GM18499 (cell line): Measurements from ENCODE around the gene SDS.

Experiments used
- ATAC-seq: cut with Tn5 transposase; IDR thresholded peaks from one replicate; pipeline ENCODE4 v1.9.1; 2021; ENCODE audit warnings: moderate number of reproducible peaks; ENCODE audit not compliant: insufficient read depth, unreplicated experiment

SDS gene

DNA sequence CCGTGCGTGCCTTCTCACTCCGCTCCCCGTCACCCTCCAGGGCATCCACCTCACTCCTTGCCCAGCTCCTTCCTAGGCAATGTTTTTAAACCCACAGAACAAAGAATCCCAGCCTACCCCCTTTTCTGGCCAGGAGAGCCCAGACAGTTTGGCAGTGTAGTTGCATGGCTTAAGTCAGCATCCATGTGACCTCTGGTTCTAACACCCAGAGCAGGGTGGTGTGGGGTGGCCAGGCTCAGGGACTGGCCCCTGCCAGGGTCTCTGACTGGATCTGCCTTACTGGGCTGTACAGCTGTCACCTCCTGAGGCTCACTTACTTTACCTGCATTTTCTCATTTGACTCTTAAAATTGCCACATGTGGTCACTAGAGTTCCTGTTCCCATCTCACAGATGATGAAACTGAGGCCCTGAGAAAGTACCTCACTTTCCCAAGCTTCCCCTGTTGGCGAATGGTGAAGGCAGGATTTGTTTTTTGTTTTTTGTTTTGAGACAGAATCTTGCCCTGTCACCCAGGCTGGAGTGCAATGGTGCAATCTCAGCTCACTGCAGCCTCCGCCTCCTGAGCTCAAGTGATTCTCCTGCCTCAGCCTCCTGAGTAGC is 18.3 kb downstream of the SDS start:
- no peak for ATAC-seq

DNA sequence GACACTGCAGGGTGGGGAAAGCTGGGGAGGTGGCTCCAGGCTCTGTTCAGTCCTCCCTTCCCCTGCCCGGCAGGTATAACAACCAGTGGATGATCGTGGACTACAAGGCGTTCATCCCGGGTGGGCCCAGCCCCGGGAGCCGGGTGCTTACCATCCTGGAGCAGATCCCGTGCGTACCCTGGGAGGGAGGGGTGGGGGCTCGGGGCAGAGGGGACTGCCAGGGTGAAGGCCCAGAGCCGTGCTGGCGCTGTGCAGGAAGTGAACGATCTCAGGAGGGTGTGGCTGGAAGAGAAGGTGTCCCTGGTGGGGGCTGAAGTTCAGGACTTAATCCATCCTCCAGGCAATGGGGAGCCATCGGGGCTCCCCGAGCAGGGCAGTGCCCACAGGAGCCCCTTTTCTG is 18.9 kb downstream of the SDS start:
- no peak for ATAC-seq

DNA sequence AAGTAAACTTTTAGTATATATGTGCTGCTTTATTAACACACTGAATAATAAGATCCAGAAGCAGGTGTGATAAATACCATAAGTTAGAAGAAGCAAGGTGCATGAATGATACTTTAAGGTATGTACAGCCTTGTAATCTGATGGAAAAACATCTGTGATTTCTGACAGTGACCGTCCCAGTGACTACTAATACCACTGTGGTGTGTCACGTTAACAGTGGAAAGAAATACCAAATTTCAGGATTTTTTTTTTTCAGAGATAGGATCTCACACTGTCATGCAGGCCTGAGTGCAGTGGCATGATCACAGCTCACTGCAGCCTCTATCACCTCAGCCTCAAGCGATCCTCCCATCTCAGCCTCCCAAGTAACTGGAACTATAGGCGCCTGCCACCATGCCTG is 21.5 kb downstream of the SDS start:
- no peak for ATAC-seq

DNA sequence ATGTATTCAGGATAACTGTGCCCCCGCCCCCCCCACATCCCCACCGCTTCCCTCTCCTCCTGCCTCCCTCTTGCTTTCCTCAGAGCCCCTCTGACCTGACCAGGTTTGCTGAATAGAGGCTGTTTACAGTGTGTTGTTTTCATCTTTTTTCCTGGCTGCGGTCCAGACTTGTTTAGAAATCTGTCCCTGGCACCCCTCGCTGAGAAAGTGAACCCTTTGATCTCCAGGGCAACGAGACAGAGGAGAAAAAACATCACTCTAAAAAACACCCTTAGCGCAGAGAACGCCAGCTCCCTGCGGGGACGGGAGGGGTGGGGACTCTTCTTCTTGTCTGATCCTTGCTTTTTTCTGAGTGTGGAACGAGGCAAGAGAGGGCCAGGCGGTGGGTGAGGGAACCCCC is 22.5 kb downstream of the SDS start:
- ATAC-seq: no peak

DNA sequence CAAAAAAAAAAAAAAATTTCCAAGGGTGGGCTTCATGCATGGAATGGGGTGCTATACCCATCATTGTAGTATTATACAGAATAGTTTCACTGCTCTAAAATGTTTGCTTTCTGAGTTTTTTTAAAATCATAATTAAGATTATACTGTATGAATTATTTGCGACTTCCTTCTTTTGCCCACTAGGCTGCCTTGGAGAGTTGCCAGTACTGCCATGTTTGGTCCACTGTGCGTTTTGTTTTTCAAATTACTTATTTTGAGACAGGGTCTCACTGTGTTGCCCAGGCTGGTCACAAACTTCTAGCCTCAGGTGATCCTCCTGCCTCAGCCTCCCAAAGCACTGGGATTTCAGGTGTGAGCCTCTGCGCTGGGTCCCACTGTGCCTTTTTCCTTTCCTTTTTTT is 25.4 kb downstream of the SDS start:
- ATAC-seq: no peak

DNA sequence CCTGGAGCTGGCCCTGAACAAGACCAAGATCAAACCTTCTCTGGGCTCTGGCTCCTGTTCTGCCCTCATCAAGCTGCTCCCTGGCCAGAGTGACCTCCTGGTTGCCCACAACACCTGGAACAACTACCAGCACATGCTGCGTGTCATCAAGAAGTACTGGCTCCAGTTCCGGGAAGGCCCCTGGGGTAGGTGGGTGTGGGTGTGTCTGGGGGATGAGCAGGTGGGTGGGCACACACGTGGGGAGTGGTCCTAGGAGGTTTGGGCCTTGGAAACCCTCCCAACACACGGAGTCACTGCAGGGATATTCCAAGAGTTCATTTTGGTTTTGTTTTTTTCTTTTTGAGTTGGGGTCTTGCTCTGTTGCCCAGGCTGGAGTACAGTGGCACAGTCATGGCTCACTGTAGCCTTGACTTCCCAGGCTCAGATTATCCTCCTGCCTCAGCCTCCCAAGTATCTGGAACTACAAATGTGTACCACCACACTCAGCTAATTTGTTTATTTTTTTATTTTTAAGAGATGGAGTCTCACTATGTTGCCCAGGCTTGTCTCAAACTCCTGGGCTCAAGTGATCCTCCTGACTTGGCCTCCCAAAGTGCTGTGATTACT is 28.8 kb downstream of the SDS start:
- no peak for ATAC-seq

DNA sequence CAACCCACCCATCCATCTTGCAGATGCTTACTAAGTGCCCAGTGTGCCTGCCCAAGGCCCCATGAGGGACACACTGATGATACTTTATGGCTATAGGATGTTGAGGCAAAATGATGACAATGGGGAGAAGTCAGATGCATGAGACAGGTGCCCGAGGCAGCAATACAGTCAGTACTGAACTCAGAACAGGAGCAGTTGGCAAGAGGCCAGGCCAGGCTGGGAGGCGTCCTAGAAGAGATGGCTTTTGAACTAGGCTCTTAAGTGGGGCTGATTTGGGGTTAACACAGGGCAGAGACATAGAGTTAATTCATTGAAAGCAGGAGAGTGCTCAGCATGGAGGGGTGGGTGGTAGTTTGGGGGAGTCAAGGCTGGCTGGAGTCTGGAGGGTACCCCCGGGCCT is 29.7 kb downstream of the SDS start:
- no peak for ATAC-seq

DNA sequence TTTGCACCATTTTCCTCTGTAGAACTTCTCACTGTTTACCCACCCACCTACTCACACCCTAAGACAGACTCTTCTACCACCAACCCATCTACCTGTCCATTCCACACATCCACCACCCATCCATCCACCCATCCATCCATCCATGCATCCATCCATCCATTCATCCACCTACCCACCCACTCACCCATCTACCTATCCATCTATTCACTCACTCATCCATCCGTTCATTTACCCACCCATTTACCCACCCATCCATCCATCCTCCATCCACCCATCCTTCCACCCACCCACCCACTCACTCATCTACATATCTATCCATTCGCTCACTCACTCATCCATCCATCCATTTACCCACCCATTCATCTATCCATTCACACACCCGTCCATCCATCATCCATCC is 30.2 kb downstream of the SDS start:
- ATAC-seq: no peak

DNA sequence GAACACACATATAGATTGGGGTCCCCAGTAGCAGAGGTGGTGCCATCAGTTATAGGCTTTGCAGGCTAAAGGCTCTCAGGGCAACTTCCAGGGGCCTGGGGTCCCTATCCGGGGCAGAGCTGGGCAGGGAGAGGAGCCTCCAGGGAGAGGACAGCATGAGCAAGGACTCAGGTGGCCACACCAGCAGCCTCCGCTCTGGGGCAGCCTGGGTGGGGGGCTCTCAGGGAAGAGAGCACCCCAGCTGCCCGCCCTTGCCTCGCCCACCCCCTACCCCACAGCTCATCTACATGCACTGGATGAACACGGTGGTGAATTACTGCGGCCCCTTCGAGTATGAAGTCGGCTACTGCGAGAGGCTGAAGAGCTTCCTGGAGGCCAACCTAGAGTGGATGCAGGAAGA is 31.3 kb downstream of the SDS start:
- ATAC-seq: no peak

DNA sequence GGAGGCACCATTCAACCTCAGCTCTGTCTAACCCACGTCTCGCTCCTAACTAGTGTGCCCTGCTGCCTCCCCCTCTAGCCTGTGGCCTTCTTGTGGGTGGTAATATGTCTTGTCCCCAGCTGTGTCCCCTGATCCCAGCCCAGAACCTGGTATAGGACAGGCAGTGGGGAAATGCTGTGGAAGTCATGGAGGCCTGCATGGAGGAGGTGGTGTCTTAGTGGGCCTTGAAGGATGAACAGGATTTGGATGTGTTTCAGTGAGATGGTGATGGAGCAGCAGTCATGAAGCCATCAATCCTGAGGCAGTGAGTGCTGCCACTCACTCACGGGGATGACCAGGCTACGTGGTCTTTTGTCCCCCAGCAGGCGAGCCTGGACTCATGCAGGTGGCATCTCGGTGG is 31.9 kb downstream of the SDS start:
- no peak for ATAC-seq

DNA sequence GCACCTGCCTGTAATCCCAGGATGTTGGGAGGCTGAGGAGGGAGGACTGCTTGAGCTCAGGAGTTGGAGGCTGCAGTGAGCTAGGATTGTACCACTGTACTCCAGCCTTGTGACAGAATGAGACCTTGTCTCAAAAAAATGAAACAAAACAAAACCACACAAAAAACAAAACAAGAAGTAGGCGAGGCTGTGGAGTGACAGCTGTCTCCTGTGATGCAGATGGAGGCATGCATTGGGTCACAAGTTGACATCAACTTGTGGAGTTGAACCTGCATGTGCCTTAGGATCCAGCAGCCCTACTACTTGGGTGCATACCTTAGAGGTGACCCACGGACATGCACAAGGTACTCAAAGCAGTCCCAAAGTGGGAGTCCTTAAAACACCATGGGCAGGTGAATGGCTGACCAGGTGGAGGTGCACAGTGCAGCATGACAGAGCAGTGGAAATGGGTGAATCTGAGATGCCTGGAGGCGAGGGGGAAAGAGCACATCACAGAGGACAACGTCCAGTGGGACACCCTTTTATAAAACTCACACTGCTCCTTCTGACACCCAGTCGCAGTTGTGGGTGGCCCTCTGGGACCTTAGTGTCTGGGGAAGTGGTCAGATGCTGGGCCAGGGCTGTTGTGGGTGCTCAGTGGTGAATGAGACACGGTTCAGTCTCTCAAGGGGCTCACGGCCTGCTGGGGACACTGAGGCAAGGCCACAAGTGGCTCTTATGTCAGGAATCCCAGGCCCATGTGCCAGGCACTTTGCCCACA is 32.6 kb downstream of the SDS start:
- no peak for ATAC-seq

DNA sequence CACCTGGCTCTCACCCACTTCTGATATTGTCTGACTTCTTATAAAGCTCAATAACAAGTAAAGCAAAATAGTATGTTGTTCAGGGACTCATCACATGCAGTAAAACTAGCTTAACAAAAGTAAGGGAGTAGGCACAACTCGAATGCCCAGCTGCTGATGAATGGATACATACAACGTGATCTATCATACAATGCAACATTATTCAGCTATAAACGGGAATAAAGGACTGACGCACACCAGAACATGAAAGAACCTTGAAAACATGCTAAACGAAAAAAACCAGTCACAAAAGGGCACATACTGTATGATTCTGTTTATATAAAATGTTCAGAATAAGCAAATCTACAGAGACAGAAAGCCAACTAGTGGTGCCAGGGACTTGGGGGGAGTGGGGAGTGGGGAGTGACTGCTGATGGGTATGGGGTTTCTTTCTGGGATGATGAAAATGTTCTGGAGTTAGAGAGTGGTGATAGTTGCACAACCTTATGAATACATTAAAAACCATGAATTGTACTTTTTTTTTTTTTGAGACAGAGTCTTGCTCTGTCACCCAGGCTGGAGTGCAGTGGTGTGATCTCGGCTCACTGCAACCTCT is 34.2 kb downstream of the SDS start:
- no peak for ATAC-seq

DNA sequence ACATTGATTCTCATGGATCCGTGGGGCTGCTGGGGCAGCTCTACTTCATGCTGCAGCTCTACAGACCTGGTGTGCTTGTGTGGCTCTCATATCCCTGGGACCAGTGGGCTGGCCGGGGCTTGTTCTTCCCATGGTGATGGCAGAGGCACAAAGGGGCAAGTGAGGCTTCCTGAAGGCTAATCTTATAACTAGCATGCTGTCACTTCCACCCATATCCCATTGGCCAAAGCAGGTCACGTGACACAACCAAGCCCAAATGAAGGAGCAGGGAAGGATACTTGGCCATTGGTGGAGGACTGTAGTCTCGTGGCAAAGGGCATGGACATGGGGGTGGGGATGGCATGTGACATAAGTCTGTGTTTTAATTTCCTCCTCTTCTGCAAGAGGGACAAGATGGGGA is 35.4 kb downstream of the SDS start:
- no peak for ATAC-seq

DNA sequence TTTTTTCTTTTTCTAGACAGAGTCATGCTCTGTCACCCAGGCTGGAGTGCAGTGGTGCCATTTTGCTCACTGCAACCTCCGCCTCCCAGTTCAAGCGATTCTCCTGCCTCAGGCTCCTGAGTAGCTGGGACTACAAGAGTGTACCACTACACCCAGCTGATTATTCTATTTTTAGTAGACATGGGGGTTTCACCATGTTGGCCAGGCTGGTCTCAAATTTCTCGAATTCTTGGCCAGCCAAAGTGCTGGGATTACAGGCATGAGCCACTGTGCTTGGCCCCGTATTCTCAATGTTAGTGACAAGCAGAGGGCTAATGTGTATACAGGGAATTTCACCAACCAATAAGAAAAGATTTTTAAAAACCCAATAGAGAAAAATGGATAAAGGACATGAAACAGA is 36.9 kb downstream of the SDS start:
- no peak for ATAC-seq

DNA sequence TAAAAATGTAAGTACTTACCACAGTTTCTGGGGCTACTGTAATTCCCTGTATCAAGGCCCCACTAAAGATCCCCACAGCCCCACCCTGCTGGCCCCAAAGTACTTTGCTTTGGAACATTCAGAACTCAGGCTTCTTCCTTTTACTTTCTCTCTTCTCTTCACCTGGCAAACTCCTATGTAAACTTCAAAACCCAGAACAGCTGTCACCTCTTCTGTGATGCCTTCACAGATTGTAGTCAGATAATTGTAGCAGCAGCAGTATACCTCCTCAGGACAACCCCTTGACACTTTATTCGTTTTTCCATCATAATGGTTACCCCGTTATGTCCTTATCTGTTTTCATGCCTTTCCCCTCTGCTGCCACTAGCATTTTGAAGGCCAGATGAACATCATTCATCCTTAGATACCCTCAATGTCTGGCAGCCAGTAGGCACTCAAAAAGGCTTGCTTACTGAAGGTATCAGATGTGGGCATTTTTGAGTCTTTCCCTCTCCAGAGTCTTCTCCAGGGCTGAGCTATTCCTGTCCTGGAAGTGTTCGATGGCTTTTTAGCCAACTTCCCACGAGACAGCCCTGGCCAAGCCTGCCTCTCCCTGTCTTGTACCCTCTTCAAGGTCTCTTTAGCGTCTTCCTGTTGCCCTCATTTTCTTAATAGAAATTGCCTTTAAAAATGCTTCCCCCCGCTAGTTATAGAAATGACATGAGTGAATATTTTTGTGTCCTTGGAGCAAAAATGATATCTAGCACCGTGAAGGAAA is 37.9 kb downstream of the SDS start:
- ATAC-seq: no peak

DNA sequence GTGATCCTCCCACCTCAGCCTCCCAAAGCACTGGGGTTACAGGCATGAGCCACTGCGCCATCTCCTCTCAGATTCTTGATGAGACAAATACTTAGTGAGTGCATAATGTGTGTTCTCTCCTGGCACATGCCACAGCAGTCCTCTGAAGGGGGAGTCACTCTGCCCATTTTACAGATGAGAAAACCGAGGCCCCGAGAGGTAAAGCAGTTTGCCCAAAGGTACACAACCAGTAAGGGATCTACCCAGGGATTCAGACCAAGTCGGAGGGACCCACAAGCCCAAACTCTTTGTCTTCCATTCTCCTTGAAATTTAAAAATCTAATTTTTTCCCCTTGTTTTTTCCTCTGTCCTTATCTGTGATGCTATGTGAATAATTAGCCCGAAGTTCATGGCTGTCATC is 39.0 kb downstream of the SDS start:
- no peak for ATAC-seq

DNA sequence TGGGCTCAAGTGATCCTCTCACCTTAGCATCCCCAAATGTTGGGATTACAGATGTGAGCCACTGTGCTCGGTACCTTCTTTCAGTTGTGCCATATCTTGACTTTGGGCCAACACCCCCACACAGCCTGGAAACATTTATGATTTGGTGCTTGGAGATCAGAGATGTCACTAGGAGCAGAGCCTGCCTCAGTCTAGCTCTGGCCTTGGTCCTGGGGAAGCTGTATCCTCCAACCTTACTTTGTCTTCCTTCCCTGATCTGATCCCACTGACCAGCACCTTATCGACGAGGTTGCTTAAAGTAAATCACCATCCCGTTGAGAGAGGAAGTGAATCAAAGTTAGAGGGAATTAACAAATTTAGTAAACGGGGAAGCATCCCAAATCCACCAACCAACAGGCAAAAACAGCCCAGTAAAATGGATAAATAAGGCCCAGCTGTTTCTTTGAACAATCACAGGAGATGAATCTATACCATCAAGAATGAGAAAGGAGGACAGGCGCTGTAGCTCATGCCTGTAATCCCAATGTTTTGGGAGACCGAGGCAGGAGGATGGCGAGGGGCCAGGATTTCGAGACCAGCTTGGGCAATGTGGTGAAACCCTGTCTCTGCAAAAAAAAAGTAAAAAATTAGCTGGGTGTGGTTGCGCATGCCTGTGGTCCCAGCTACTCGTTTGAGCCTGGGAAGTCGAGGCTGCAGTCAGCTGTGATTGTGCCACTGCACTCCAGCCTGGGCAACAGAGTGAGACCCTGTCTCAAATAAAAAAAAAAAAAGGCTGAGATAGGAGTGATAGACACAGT is 41.9 kb downstream of the SDS start:
- ATAC-seq: no peak

DNA sequence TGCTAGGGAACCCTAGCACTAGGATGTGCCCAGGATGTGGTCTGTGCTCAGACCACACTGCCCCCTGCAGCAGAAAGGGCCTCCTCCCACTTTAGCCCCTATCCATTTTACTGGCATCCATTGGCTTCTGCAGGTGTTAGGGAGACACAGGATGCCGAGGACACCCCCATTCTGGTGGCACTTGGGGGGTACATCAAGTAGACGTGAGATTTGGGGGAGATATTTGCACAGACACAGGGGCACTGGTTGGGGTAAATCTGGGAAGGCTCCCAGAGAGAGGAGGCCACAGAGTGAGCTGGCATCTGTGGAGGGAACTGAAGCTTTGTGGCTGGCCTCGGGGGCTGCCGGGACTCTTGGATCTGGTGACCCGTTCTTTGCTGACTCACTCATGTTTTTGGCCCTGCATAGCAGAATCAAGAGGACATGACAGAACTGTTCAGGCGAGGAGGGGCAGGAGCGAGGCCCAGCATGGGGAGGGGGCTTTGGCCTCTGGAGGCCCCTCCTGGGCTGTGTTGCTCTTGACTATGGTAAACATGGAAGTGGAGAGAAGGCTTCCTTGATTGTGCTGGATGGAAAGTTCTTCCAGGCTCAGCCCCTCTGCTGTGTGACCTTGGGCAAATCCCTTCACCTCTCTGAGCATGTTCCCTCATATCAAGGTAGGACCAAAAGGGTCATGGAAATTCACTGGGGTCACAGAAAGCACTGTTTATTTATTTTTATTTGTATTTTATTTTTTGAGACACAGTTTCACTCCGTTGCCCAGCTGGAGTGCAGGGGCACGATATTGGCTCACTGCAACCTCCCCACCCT is 43.5 kb downstream of the SDS start:
- ATAC-seq: no peak
